ENCODE data around the gene SASH1.

DNA sequence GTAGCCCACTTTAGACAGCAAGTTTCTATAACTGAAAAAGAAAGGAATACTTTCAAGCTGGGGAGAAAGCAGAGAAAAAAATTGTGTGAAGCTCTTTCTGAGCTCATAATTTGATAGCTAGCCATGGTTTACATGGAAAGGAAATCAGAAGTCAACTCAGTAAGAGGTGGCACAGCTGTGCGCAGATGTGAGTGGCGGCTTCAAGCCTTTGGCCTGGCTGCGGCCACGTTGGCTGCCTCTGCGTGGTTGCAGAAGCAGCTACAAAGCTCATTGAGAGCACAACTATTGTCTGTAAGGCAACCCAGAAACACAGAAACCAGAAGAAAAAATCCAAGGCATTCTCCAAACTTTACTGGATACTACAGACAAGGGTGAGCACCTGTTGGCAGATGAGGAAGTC, 136.9 kb downstream of the SASH1 start:
- TF ChIP-seq BHLHE40 (IDR thresholded peaks at IDR 0.05; ENCODE audit: borderline replicate concordance), result no peak
- no peak for TF ChIP-seq LEF1 (IDR thresholded peaks at IDR 0.05; ENCODE audit: borderline replicate concordance)
- no peak for TF ChIP-seq L3MBTL2 (conservative IDR thresholded peaks at IDR 0.05)
- TF ChIP-seq HDGF (IDR thresholded peaks at IDR 0.05; ENCODE audit: borderline replicate concordance), result no peak
- TF ChIP-seq, protein P1, sequence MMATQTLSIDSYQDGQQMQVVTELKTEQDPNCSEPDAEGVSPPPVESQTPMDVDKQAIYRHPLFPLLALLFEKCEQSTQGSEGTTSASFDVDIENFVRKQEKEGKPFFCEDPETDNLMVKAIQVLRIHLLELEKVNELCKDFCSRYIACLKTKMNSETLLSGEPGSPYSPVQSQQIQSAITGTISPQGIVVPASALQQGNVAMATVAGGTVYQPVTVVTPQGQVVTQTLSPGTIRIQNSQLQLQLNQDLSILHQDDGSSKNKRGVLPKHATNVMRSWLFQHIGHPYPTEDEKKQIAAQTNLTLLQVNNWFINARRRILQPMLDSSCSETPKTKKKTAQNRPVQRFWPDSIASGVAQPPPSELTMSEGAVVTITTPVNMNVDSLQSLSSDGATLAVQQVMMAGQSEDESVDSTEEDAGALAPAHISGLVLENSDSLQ (IDR thresholded peaks at IDR 0.05), result no peak
- TF ChIP-seq TARDBP (IDR thresholded peaks at IDR 0.05), result no peak
- no peak for TF ChIP-seq SUZ12 (IDR thresholded peaks at IDR 0.05)
- no peak for TF ChIP-seq FOXM1 (IDR thresholded peaks at IDR 0.05; ENCODE audit: borderline replicate concordance)
- no peak for TF ChIP-seq ELF4 (IDR thresholded peaks at IDR 0.05)
